ENCODE measurements around the gene BABAM1. TPM values are rescaled to one million over a fixed set of nuclear protein-coding genes. Genes with fewer than 3 reads are reported as not detected.

BABAM1 gene
- total RNA-seq, 1 experiment from 2014 or later, result 146 TPM

GRCh38 chr19:17220207-17220758 is 47.0 kb upstream of the BABAM1 start (continued):
- TF ChIP-seq ZSCAN18 (CRISPR knock-in tag; IDR thresholded peaks at IDR 0.05), result no peak

- no peaks in the 10 kb centered on the region for H3K36me3 Mint-ChIP-seq
- ChIA-PET CTCF (interaction anchor here (1.0 to 2.3 kb wide), 4 partner anchors 10 to 173 kb away, joined by 3 to 10 read pairs (median 3); partner anchors contain the start of gene DDA1), POLR2A (interaction anchor here (1.4 to 1.9 kb wide), 2 partner anchors 10 to 40 kb away, joined by 5 to 6 read pairs; partner anchors contain the start of genes USE1 and USHBP1)
- H3K4me1 Mint-ChIP-seq, result peaks cover 15% of the 10 kb centered on the region
- no peak for ATAC-seq
- no peak overlapping the region for H3K27ac Mint-ChIP-seq
- H3K27me3 Mint-ChIP-seq (ENCODE audit: low read depth), result peaks cover 2% of the 10 kb centered on the region; the same call in 1 of the 2 replicates
- no peak for DNase-seq (ENCODE audit: low spot score)
- H3K4me3 Mint-ChIP-seq, result peak overlapping the region; percentile 49
- TF ChIP-seq NFE2L1 (CRISPR knock-in tag; IDR thresholded peaks at IDR 0.05), result no peak
- no peak for TF ChIP-seq CTCF (IDR thresholded peaks at IDR 0.05)
- no peak for TF ChIP-seq PRDM15 (CRISPR knock-in tag; IDR thresholded peaks at IDR 0.05)
- TF ChIP-seq ZNF532 (CRISPR knock-in tag; IDR thresholded peaks at IDR 0.05; ENCODE audit: borderline replicate concordance), result no peak
- TF ChIP-seq FOXP1 (CRISPR knock-in tag; IDR thresholded peaks at IDR 0.05; ENCODE audit: borderline replicate concordance), result no peak
- H3K9me3 Mint-ChIP-seq, result no peaks in the 10 kb centered on the region
These were observed 42.2 kb upstream of the BABAM1 start for GRCh38 chr19:17225053-17225452.

GRCh38 chr19:17226002-17226933 is 41.0 kb upstream of the BABAM1 start, which contains the start of gene OCEL1:
TSS of gene OCEL1 (plus strand) at chr19:17226226. CDS start at chr19:17226248, 22 bp downstream.
- Mint-ChIP-seq H3K27ac (peak within 1 kb of the TSS; percentile 100), H3K4me1 (peaks cover 15% of the 10 kb centered on the region), H3K27me3 (ENCODE audit: low read depth) (peaks cover 2% of the 10 kb centered on the region; the same call in 1 of the 2 replicates), H3K4me3 (peak within 1 kb of the TSS; percentile 89), H3K9me3 (no peaks in the 10 kb centered on the region), H3K36me3 (peaks cover 7% of the 10 kb centered on the region; the same call in 1 of the 2 replicates)
- ATAC-seq, result peak; percentile 92
- ChIA-PET CTCF (interaction anchor here (0.7 to 2.5 kb wide), 15 partner anchors 9 to 565 kb away, joined by 3 to 12 read pairs (median 5); partner anchors contain the start of genes ANKLE1, DDA1, TMEM38A and USE1), POLR2A (interaction anchor here (0.6 to 1.9 kb wide), 8 partner anchors 9 to 150 kb away, joined by 3 to 15 read pairs (median 4); partner anchors contain the start of genes ANKLE1, USE1 and USHBP1)
- DNase-seq (ENCODE audit: low spot score), result peak; percentile 98
- TF ChIP-seq NFE2L1 (CRISPR knock-in tag; IDR thresholded peaks at IDR 0.05) (0 out of 2 replicates have a peak, but pooled peaks have one; percentile 58), ZNF423 (CRISPR knock-in tag; IDR thresholded peaks at IDR 0.05) (peak; percentile 87), FOXK1 (CRISPR knock-in tag; IDR thresholded peaks at IDR 0.05) (peak; percentile 14; the same call in 1 of the 2 replicates), NFYB (CRISPR knock-in tag; conservative IDR thresholded peaks at IDR 0.05; ENCODE audit: low read depth) (peak; percentile 49; the same call in 1 of the 2 replicates), MXD4 (CRISPR knock-in tag; IDR thresholded peaks at IDR 0.05; ENCODE audit: borderline replicate concordance) (no peak), FOXJ3 (CRISPR knock-in tag; IDR thresholded peaks at IDR 0.05; ENCODE audit: borderline replicate concordance) (no peak), GRHL2 (CRISPR knock-in tag; IDR thresholded peaks at IDR 0.05; ENCODE audit: insufficient replicate concordance, severe bottlenecking) (no peak), PRDM15 (CRISPR knock-in tag; IDR thresholded peaks at IDR 0.05) (no peak), TP53 (CRISPR knock-in tag; IDR thresholded peaks at IDR 0.05) (no peak)

Measured in WTC11 (cell line).